GM12878 (cell line): ENCODE data around the gene SRPRB.

Experiments
- BACH1 ChIP-seq: fragments of 450-650 bp; IDR thresholded peaks from 2 replicates; pipeline ENCODE4 v1.6.1; 2017; ENCODE audit warnings: mild to moderate bottlenecking, borderline replicate concordance
- EZH2 ChIP-seq: IDR thresholded peaks from 2 replicates; pipeline ENCODE4 v1.6.1; 2012; ENCODE audit warnings: low read depth, mild to moderate bottlenecking, control low read depth, inconsistent platforms, low read length, borderline replicate concordance; ENCODE audit not compliant: control insufficient read depth
- IKZF2 ChIP-seq, 2 experiments: fragments of 450-650 bp; IDR thresholded peaks; 2 replicates each; pipeline ENCODE4 v1.6.1; 2017; ENCODE audit warnings: mild to moderate bottlenecking in 2 of 2, moderate library complexity in 2 of 2
- MTA2 ChIP-seq: fragments of 450-650 bp; IDR thresholded peaks from 2 replicates; pipeline ENCODE4 v1.6.1; 2016; ENCODE audit warnings: low read depth, mild to moderate bottlenecking, moderate library complexity
- RCOR1 ChIP-seq: conservative IDR thresholded peaks from 2 replicates; pipeline ENCODE4 v1.6.1; 2012; ENCODE audit warnings: low read depth, low read length, improper control_type of control experiment
- SP1 ChIP-seq: IDR thresholded peaks from one replicate; pipeline ENCODE4 v1.6.1; 2011; ENCODE audit warnings: low read depth, low read length
- TF ChIP-seq, protein P1 (sequence below): fragments of 450-650 bp; formaldehyde crosslinking; IDR thresholded peaks from 2 replicates; pipeline ENCODE4 v1.5.0; 2022; ENCODE audit warnings: mild to moderate bottlenecking, missing genetic modification characterization
- TF ChIP-seq, protein P2 (sequence below): IDR thresholded peaks from 2 replicates; pipeline ENCODE4 v1.6.1; 2012; ENCODE audit warnings: mild to moderate bottlenecking, low read depth, low read length

DNA sequence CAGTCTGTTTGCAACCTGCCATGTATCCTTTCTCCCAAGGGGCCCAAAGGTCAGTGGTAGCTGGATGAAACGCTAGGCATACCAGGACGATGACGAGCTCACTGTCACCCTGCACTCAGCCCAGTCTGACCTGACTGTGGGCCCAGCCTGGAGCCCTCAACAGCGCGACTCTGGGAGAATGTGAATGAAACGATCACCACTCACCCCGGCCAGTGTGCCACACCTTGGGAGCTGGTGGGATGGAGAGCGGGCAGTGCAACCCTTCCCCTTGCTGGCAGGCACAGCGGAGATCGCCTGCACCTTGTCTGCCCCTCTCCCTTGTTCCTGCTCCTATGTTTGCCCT, 27.2 kb downstream of the SRPRB start:
- TF ChIP-seq SP1 (no peak), RCOR1 (no peak), BACH1 (no peak), IKZF2 (IDR thresholded peaks at IDR 0.05) (no peak), EZH2 (no peak), MTA2 (no peak)
- TF ChIP-seq, protein P1, sequence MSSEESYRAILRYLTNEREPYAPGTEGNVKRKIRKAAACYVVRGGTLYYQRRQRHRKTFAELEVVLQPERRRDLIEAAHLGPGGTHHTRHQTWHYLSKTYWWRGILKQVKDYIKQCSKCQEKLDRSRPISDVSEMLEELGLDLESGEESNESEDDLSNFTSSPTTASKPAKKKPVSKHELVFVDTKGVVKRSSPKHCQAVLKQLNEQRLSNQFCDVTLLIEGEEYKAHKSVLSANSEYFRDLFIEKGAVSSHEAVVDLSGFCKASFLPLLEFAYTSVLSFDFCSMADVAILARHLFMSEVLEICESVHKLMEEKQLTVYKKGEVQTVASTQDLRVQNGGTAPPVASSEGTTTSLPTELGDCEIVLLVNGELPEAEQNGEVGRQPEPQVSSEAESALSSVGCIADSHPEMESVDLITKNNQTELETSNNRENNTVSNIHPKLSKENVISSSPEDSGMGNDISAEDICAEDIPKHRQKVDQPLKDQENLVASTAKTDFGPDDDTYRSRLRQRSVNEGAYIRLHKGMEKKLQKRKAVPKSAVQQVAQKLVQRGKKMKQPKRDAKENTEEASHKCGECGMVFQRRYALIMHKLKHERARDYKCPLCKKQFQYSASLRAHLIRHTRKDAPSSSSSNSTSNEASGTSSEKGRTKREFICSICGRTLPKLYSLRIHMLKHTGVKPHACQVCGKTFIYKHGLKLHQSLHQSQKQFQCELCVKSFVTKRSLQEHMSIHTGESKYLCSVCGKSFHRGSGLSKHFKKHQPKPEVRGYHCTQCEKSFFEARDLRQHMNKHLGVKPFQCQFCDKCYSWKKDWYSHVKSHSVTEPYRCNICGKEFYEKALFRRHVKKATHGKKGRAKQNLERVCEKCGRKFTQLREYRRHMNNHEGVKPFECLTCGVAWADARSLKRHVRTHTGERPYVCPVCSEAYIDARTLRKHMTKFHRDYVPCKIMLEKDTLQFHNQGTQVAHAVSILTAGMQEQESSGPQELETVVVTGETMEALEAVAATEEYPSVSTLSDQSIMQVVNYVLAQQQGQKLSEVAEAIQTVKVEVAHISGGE (CRISPR knock-in tag): no peak
- TF ChIP-seq, protein P2, sequence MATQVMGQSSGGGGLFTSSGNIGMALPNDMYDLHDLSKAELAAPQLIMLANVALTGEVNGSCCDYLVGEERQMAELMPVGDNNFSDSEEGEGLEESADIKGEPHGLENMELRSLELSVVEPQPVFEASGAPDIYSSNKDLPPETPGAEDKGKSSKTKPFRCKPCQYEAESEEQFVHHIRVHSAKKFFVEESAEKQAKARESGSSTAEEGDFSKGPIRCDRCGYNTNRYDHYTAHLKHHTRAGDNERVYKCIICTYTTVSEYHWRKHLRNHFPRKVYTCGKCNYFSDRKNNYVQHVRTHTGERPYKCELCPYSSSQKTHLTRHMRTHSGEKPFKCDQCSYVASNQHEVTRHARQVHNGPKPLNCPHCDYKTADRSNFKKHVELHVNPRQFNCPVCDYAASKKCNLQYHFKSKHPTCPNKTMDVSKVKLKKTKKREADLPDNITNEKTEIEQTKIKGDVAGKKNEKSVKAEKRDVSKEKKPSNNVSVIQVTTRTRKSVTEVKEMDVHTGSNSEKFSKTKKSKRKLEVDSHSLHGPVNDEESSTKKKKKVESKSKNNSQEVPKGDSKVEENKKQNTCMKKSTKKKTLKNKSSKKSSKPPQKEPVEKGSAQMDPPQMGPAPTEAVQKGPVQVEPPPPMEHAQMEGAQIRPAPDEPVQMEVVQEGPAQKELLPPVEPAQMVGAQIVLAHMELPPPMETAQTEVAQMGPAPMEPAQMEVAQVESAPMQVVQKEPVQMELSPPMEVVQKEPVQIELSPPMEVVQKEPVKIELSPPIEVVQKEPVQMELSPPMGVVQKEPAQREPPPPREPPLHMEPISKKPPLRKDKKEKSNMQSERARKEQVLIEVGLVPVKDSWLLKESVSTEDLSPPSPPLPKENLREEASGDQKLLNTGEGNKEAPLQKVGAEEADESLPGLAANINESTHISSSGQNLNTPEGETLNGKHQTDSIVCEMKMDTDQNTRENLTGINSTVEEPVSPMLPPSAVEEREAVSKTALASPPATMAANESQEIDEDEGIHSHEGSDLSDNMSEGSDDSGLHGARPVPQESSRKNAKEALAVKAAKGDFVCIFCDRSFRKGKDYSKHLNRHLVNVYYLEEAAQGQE: no peak
